GM19099 (cell line): Measurements from ENCODE around the gene UVRAG.

Experiments used
- POLR2A ChIP-seq: IDR thresholded peaks from 3 replicates; pipeline ENCODE4 v1.6.1; 2011; ENCODE audit warnings: low read depth; ENCODE audit not compliant: insufficient read length; ENCODE audit errors: extremely low read depth

UVRAG gene

DNA sequence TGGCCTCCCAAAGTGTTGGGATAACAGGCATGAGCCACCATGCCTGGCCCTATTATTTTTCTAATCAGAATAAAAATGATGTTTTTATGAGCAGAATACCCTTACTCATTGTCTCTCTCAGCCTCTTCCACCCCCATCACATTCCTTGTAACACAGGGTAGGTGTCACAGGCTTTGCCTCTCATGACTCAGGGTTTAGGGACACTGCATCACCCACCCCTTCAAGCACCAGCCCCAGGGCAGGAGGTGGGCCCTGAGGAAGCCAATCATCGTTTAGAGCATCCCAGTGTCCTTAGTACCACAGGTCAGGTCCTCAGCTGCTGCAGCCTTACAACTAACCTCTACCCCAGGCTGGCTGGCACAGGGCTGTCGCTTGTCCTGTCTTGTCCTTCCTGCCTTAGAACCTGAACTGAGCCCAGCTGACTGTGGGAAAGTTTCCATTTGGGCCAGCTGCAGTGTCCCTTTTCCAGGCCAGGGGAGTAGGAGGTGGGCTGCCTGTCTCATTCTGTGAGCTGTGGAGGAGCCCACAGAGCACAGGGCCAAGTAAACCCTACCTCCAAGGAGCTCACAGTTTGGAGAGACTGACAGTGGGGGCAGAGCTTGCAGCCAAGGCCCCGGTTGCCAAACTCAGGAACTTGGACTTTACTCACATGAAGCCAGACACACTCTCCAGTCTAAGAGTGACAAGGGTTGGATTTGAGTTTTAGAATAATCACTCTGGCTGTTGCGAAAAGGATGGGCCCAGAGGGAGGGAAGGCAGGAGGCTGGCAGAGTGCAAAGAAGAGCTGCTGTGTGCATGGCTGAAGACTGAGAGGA lies 19.5 kb upstream of the UVRAG start:
- no peak for TF ChIP-seq POLR2A

DNA sequence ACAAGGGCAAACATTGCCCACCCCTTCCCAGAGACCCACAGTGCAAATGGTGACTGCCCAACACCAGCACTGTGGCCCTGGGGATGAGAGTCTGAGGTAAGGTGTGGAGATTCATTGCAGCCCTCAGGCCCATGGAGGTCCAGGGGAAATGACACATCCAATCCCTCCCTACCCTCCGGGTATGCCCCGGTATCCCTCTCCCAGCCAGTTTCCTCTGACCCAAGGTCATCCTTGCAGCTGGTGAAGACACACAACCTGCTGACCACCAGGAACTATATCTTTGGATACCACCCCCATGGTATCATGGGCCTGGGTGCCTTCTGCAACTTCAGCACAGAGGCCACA lies 18.9 kb upstream of the UVRAG start:
- TF ChIP-seq POLR2A: no peak

DNA sequence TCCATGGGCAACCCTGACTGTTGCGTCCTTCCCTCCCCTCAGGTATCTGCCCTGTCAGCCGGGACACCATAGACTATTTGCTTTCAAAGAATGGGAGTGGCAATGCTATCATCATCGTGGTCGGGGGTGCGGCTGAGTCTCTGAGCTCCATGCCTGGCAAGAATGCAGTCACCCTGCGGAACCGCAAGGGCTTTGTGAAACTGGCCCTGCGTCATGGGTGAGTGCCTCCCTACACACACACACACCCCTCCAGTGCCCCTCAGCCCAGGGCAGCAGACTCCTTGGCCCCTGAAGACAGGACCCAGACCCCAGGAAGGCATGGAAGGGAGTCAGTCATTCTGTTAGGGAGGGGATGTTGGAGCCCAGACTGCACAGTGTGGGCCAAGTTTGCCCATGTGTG lies 17.9 kb upstream of the UVRAG start:
- TF ChIP-seq POLR2A: no peak

DNA sequence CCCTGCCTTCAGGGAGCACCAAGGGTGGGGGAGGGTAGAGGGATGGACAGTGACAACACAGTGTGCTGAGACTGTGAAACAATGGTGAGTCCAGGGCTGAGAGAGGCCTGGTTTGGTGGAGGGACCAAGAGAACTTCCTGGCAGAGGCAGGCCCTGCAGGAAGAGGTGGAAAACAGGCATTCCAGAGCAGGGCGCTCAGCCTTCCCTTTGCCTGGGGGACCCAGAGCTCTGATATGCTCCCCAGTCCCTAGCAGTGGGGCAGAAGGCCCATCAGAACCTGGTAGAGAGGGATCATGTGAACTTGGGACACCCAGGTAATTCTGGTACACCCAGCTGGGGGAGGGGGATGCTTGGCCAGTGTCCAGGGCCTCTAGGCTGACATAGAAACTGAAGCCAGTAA lies 17.2 kb upstream of the UVRAG start:
- TF ChIP-seq POLR2A: no peak

DNA sequence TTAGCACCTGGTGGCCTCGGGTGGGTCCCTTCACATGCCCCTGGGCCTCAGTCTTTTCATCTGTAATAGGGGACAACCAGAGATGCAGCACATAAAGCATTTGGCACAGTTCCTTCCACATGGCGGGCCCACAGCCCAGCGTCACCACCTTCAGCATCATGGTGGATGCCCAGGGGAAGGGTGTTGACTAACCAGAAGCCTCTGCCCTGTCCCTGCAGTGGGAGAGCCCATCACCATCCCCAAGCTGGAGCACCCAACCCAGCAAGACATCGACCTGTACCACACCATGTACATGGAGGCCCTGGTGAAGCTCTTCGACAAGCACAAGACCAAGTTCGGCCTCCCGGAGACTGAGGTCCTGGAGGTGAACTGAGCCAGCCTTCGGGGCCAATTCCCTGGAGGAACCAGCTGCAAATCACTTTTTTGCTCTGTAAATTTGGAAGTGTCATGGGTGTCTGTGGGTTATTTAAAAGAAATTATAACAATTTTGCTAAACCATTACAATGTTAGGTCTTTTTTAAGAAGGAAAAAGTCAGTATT lies 14.8 kb upstream of the UVRAG start:
- no peak for TF ChIP-seq POLR2A

DNA sequence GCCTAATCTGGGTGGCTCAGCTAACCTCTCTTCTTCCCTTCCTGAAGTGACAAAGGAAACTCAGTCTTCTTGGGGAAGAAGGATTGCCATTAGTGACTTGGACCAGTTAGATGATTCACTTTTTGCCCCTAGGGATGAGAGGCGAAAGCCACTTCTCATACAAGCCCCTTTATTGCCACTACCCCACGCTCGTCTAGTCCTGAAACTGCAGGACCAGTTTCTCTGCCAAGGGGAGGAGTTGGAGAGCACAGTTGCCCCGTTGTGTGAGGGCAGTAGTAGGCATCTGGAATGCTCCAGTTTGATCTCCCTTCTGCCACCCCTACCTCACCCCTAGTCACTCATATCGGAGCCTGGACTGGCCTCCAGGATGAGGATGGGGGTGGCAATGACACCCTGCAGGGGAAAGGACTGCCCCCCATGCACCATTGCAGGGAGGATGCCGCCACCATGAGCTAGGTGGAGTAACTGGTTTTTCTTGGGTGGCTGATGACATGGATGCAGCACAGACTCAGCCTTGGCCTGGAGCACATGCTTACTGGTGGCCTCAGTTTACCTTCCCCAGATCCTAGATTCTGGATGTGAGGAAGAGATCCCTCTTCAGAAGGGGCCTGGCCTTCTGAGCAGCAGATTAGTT lies 14.2 kb upstream of the UVRAG start:
- no peak for TF ChIP-seq POLR2A

DNA sequence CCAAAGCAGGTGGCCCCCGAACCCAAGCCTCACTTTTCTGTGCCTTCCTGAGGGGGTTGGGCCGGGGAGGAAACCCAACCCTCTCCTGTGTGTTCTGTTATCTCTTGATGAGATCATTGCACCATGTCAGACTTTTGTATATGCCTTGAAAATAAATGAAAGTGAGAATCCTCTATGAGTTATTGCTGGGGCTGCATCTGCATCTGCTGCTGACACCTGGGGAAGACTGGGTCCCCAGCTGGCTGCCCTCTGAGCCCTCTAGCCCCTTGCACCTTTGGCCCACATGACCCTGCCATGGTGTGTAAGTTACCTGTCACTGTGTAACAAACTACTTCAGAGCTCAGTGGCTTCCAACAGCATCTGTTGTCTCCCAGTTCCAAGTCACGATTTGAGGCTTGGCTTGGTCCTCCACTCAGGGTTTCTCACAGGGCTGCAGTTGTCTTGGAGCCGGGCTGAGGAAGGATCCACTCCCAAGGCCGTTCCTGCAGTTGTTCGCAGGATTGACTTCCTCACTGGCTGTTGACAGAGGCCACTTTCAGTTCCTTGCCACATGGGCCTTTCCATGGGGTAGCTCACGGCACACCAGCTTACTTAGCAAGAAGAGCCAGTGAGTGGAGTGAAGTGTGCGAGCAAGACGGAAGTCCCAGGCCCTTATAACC lies 13.5 kb upstream of the UVRAG start:
- TF ChIP-seq POLR2A: no peak

DNA sequence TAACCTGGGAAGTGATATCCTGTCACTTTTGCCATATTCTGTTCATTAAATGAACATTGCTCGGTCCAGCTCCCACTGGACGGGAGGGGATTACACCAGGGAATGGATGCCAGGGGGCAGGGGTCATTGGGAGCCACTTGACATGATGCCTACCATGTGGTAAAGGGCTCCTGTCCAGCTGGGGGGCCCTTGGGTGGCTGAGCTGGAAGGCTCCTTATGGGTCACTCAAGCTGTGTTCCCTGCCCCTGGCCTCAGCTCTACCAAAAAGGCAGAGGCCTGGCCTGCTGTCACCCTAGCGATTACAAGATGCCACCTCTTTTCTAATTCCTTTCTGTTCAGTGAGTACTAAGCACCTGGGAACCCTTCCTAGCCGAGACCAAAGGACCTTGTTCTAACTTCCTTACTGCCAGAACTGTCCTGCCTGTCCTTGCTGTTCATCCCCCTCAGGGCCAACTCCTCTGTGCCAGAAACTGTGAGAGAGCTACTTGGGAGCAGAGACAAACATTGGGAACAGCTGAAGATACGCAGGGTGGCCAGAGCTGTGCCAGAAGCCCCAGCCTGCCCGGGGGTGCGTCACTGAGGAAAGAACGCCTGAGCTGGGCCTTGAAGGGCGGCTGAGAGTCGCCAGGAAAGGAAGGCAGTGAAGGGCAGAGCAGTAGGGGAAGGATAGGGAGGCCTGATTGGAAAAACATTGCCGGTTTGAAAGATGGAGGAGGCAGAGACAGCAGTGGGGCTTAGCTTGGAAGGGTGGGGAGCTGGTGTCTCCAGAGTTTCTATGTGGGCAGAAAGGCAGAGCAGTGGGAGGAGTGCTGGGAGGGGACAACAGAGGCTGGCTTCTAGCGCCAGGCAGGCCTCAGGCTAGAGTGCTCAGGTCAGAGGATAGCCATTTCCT lies 12.7 kb upstream of the UVRAG start:
- no peak for TF ChIP-seq POLR2A

DNA sequence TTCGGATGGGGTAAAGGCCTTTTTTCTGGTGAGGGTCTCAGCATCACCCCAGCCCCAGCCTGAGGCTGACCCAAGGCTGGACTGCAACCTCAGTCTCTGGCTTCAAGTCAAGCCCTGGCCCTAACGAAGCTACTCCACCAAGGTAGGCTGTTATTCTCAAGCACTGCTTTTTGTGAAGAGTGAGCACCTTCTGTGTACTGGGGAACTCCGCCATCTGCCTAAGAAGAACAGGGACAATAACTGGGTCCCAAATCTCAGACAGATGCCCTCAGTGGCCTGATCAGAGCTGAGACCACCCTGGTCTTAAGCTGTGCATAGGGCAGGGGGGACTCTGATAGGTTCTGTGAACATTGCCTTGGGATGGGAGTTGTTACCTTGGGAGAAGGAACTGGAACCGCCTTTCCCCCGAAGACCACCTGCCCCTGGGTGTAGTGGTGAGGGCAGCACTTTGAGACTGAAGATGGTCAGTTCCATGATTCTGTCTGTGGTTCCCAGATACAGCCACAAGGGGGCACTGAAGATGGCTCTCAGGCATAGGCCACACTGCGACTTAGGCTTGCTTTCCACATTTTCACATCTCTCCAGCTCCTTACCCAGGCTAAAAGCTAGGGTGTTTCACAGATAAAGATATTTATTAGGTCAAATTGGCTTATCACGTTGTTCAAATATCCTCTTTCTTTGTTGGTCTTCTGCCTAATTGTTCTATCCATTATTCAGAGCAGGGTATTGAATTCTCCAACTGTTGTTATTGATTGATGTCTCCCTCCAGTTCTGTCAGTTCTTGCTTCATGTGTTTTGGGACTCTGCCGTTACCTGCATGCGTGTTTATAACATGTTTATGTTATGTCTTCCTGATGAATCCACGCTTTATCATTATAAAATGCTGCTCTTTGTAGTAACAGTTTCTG lies 11.8 kb upstream of the UVRAG start:
- no peak for TF ChIP-seq POLR2A

DNA sequence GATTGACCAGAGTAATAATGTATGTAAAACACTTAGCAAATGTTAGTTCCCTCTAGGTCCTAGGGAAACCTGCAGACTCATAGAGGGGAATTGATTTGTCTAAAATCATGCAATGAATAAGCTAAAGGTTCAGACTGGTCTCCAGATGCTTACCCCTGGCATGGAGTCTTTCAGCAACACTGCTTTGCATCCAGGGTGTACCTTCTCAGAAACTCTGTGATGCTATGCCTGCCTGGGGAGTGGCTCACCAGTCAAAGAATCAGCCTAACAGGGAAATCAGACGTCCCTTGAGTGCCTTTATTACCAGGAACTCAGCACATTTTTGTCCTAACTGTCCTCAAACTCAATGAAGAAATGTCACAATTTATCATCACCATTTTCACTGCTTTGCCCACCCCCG lies 5.9 kb upstream of the UVRAG start:
- TF ChIP-seq POLR2A: no peak

DNA sequence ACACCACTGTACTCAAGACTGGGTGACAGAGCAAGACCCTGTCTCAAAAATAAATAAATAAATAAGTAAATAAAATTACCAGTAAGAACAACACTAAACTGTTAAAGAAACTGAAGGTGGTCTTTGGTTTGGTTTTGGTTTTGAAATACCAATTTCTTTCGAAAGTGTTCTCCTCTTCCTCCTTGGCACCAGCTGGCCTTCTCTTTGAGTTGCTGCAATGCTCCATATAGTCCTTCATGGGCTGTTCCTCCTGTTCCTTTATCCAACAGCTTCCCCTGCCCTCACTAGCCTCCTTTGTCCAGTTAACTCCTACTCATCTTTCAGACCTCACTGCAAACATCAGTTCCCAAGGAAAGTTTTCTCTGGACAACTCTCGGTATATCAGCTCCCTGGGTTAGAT lies 5.0 kb upstream of the UVRAG start:
- no peak for TF ChIP-seq POLR2A

DNA sequence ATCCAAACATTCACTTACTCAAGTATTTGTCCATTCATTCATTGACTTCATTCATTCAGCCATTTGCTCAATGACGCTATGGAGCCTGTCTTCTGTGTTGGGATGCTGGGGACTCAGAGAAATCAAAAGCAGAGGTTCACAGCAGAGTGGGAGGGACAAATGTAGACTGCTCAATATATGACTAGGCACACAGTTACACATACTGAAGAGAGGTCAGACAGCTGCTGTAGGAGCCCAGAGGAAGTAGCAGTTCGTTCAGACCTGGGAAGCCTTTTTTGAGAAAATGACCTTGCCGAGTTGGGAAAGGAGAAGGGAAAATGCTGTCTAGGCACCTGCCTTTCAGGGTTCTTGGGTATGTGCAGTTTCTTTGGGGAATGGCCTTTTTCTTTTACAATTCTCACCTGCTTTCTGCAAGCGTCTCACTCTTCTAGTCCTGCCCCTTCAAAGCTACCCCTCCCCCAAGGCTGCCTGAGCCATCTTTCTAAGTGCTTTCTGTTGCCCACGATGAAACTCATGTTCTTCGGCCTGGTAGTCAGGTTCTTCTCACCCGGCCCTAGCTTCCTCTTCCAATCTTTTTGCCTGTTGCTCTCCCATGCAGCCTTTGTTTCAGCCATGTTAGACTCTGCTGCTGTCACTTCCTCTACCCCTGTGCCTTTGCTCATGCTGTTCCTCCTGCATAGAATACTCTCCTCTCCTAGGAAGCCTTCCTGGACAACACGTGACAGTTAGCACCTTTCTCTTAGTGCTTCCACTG lies 4.2 kb upstream of the UVRAG start:
- TF ChIP-seq POLR2A: peak; percentile 56

DNA sequence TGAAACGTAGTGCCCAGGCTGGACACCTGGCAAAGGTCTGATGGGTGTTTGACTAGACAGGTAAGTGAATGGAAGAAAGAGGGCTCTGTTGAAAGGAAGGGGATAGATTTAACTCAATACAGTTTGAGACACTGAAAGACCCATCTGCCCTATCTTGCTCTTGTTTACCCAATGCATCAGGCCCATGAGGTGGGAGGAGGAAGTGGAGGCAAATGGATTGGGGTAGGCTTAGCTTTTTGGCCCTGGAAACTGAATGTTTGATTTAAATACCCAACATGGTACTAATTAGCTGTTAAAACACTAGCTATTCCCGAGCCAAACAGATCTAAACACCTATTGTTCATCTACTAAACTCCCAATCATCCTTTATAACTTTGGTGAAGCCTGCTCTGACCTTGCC lies 3.5 kb upstream of the UVRAG start:
- TF ChIP-seq POLR2A: no peak

DNA sequence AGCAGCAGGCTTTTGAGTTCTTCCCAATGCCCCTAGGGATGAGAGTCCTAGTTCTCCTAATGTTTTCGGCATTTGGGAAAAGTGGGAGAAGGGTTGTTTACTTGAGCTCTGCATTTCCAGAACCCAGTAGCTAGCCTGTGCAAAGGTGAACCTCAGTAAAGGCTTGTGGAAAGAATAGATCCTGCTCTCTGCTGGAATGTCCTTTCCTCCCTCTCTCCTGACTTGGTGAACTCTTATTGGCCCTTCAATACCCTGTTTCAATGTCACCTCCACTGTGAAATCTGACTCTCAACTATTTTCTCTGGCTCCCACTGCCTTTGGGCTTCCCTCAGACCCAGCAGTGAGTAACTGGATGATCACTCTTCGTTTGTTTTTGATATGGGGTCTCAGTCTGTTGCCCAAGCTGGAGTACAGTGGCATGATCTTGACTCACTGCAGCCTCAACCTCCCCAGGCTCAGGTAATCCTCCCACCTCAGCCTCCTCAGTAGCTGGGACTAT lies 2.4 kb upstream of the UVRAG start:
- no peak for TF ChIP-seq POLR2A

DNA sequence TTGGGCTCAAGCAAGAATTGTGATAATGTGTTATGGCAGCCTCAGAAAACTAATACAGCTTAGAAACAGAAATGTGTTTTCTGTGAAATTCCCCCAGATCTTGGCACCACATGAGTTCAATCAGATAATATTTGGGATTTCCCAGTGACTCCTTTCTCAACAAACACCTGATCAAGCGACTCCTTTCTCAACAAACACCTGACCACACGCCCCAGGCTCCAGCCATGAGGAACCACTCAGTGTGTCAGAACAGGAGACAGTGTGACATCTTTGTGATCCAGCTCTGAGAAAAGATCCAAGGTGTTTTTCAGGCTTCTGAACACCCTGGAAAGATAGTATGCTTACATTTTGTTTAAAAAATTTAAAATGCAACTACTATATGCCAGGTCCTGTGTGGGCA lies 1.9 kb upstream of the UVRAG start:
- no peak for TF ChIP-seq POLR2A
